ENCODE results near the gene TNP2. TPM values are rescaled to one million over a fixed set of nuclear protein-coding genes. Genes with fewer than 3 reads are reported as not detected.

TNP2 gene
- total RNA-seq, 1 donor from 2014 or later = not detected

DNA sequence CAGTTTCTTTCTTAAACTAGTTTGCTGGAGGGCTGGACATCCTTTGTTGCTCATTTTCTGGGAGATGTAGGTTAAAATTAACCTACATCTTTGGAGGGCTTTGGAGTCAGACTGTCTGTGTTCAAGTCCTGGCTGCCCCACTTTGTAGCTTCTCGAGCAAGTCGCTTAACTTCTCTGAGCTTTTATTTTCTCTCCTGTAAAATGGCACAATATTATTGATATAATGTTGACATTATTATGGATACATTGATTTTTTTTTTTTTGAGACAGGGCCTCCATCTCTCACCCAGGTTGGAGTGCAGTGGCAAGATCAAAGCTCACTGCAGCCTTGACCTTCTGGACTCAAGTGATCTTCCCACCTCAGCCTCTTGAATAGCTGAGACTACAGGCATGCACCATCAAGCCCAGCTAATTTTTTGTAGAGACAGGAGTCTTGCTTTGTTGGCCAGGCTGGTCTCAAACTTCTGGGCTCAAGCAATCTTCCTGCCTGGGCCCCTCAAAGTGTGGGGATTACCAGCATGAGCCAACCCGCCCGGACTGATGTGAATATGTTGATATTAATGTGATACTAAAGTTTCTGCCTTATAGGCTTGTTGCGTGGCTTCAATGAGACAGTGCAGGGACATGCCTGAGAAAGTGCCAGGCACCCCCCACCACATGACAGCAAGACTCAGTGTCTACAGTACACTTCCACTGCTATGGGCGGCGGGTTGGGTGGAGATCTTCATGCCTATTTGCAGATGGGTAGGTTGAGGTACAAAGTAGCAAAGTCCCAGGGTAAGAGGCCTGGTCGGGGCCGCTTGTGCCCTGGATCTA is 44.6 kb upstream of the TNP2 start:
- DNase-seq (ENCODE audit: extremely low spot score, unreplicated experiment) = no peak
- H3K4me3 Mint-ChIP-seq (ENCODE audit: unreplicated experiment) = no peak overlapping the region
- TF ChIP-seq, protein P1, sequence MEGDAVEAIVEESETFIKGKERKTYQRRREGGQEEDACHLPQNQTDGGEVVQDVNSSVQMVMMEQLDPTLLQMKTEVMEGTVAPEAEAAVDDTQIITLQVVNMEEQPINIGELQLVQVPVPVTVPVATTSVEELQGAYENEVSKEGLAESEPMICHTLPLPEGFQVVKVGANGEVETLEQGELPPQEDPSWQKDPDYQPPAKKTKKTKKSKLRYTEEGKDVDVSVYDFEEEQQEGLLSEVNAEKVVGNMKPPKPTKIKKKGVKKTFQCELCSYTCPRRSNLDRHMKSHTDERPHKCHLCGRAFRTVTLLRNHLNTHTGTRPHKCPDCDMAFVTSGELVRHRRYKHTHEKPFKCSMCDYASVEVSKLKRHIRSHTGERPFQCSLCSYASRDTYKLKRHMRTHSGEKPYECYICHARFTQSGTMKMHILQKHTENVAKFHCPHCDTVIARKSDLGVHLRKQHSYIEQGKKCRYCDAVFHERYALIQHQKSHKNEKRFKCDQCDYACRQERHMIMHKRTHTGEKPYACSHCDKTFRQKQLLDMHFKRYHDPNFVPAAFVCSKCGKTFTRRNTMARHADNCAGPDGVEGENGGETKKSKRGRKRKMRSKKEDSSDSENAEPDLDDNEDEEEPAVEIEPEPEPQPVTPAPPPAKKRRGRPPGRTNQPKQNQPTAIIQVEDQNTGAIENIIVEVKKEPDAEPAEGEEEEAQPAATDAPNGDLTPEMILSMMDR (IDR thresholded peaks at IDR 0.05) = no peak

DNA sequence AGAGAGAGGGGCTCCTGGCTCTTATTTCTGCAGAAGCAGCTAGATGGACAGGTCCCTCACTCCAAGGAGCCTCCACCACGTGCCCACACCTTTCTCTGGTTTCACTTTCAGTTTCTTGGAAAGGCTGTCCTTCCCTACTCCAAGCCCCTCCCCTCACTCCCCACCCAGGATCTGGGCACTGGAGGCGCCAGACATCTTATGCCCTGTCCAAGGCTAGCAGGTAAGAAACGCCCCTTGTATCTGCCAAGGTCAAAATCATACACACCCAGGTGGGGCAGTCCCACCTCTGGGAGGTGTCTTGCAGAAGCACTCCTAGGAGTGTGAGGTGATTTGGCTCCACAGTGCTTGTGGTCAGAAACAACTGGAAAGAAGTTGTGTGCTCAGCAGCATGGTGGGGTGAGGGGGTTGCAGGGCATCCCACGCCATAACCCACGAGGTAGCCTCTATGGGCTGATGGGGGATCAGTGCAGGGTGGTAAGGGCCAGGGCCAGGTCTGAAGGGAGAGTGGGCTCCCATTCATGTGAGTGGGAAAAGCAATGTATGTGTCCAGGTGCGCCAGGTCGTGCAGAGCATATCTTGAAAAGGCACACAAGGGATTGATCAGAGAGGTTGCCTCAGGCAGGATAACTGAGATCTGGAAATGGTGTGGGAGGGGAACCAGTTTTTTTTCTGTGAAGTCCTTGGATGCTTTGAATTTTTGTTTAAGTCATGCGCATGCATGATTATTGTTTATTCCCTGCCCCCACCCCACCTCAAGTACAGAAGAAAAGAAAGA is 43.8 kb upstream of the TNP2 start:
- Mint-ChIP-seq H3K36me3 (ENCODE audit: unreplicated experiment) (no peaks in the 10 kb centered on the region), H3K4me1 (ENCODE audit: unreplicated experiment) (peaks cover 45% of the 10 kb centered on the region), H3K27me3 (ENCODE audit: unreplicated experiment) (no peaks in the 10 kb centered on the region), H3K4me3 (ENCODE audit: unreplicated experiment) (no peak overlapping the region), H3K9me3 (ENCODE audit: unreplicated experiment) (no peaks in the 10 kb centered on the region), H3K27ac (ENCODE audit: unreplicated experiment) (no peak overlapping the region)
- TF ChIP-seq, protein P1 (IDR thresholded peaks at IDR 0.05) = no peak
- no peak for DNase-seq (ENCODE audit: extremely low spot score, unreplicated experiment)

More for the DNA sequence above, 44.6 kb upstream of the TNP2 start:
- no peaks in the 10 kb centered on the region for H3K36me3 Mint-ChIP-seq (ENCODE audit: unreplicated experiment)
- no peak overlapping the region for H3K27ac Mint-ChIP-seq (ENCODE audit: unreplicated experiment)
- H3K9me3 Mint-ChIP-seq (ENCODE audit: unreplicated experiment) = no peaks in the 10 kb centered on the region
- H3K27me3 Mint-ChIP-seq (ENCODE audit: unreplicated experiment) = no peaks in the 10 kb centered on the region
- H3K4me1 Mint-ChIP-seq (ENCODE audit: unreplicated experiment) = peaks cover 45% of the 10 kb centered on the region

DNA sequence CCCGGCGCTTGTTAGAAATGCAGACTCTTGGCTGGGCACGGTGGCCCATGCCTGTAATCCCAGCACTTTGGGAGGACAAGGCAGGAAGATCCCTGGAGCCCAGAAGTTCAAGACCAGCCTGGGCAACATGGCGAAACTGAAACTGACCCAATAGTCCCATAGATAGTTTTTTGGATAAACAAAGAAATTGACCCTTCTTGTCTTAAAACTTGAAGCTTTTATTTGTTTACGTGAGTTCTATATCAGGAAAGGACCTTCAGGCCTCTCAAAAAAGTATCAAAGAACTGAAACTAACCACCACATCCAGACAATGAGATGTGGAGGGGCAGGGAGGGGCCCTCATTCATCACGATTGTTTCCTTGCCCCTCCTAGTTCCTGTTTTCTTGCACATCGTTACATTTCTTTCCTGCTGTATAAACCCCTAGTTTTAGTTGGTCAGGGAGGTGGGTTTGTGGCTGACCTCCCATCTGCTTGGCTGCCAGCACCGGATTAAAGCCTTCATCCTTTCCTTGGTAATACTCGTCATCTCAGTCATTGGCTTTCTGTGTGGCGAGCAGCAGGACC is 42.0 kb upstream of the TNP2 start:
- TF ChIP-seq, protein P1 (IDR thresholded peaks at IDR 0.05) = no peak
- Mint-ChIP-seq H3K27ac (ENCODE audit: unreplicated experiment) (no peak overlapping the region), H3K9me3 (ENCODE audit: unreplicated experiment) (no peaks in the 10 kb centered on the region), H3K4me3 (ENCODE audit: unreplicated experiment) (no peak overlapping the region), H3K4me1 (ENCODE audit: unreplicated experiment) (peaks cover 36% of the 10 kb centered on the region), H3K36me3 (ENCODE audit: unreplicated experiment) (no peaks in the 10 kb centered on the region), H3K27me3 (ENCODE audit: unreplicated experiment) (no peaks in the 10 kb centered on the region)
- DNase-seq (ENCODE audit: extremely low spot score, unreplicated experiment) = no peak

GRCh38 chr16:11310634-11310977 is 41.5 kb upstream of the TNP2 start:
- TF ChIP-seq, protein P1 (IDR thresholded peaks at IDR 0.05) = no peak
- peaks cover 34% of the 10 kb centered on the region for H3K4me1 Mint-ChIP-seq (ENCODE audit: unreplicated experiment)
- H3K4me3 Mint-ChIP-seq (ENCODE audit: unreplicated experiment) = no peak overlapping the region
- H3K9me3 Mint-ChIP-seq (ENCODE audit: unreplicated experiment) = no peaks in the 10 kb centered on the region
- no peak for DNase-seq (ENCODE audit: extremely low spot score, unreplicated experiment)
- H3K27me3 Mint-ChIP-seq (ENCODE audit: unreplicated experiment) = no peaks in the 10 kb centered on the region
- no peak overlapping the region for H3K27ac Mint-ChIP-seq (ENCODE audit: unreplicated experiment)
- H3K36me3 Mint-ChIP-seq (ENCODE audit: unreplicated experiment) = no peaks in the 10 kb centered on the region
